ENCODE measurements around the gene ADAMTS17. TPM values are rescaled to one million over a fixed set of nuclear protein-coding genes. Genes with fewer than 3 reads are reported as not detected.

Gene ADAMTS17
- total RNA-seq, 6 experiments from 2014 or later, result 14.6 to 34.7 (median 24.2) TPM

GRCh38 chr15:100236981-100237720 lies 104.6 kb downstream of the ADAMTS17 start:
- WGBS (ENCODE audit: insufficient coverage, low coverage, low lambda C conversion rate, missing lambda C conversion rate), result 82% methylated on average over 6 of the region's 15 CpGs
- H3K9me3 ChIP-seq, result no peaks in the 10 kb centered on the region
- TF ChIP-seq POLR2A (IDR thresholded peaks at IDR 0.05), result no peak
- no peak for TF ChIP-seq CTCF (IDR thresholded peaks at IDR 0.05)

GRCh38 chr15:100235030-100235617 lies 106.7 kb downstream of the ADAMTS17 start:
- Histone ChIP-seq H3K36me3 (no peaks in the 10 kb centered on the region), H3K4me3 (no peak overlapping the region), H3K9me3 (no peaks in the 10 kb centered on the region), H3K27ac (no peak overlapping the region), H3K4me1 (no peaks in the 10 kb centered on the region), H3K27me3 (no peaks in the 10 kb centered on the region)
- DNase-seq (no peak), ATAC-seq (peak; percentile 36 to 53 (median 44))
- 72% methylated on average over 13 of the region's 15 CpGs for WGBS (ENCODE audit: insufficient coverage, low coverage, low lambda C conversion rate, missing lambda C conversion rate)
- intact Hi-C loops (cut with DNase I), result no loop called here
- no peak for TF ChIP-seq CTCF (IDR thresholded peaks at IDR 0.05)
- TF ChIP-seq POLR2A (IDR thresholded peaks at IDR 0.05), result no peak

More at GRCh38 chr15:100236981-100237720, 104.6 kb downstream of the ADAMTS17 start:
- Histone ChIP-seq H3K36me3 (no peaks in the 10 kb centered on the region), H3K27ac (no peak overlapping the region), H3K4me1 (peaks cover 0 to 13% (median 4%) of the 10 kb centered on the region in 4 donors), H3K27me3 (no peaks in the 10 kb centered on the region), H3K4me3 (no peak overlapping the region)
- DNase-seq (no peak), ATAC-seq (no peak)
- intact Hi-C loops (cut with DNase I), result no loop called here

- H3K4me3 ChIP-seq, result no peak overlapping the region
- no peak overlapping the region for H3K27ac ChIP-seq
- ATAC-seq (peak in 3 of 4 donors; percentile 33 to 46 (median 44)), DNase-seq (no peak)
- TF ChIP-seq POLR2A (IDR thresholded peaks at IDR 0.05) (no peak), CTCF (IDR thresholded peaks at IDR 0.05) (no peak)
- no peaks in the 10 kb centered on the region for H3K36me3 ChIP-seq
- no peaks in the 10 kb centered on the region for H3K9me3 ChIP-seq
- intact Hi-C loops (cut with DNase I), result no loop called here
- WGBS (ENCODE audit: insufficient coverage, low coverage, low lambda C conversion rate, missing lambda C conversion rate), result 48% methylated on average over 18 of the region's 20 CpGs
- no peaks in the 10 kb centered on the region for H3K27me3 ChIP-seq
- no peaks in the 10 kb centered on the region for H3K4me1 ChIP-seq
These were observed 107.4 kb downstream of the ADAMTS17 start for GRCh38 chr15:100234158-100235029.

GRCh38 chr15:100230784-100231183 lies 111.0 kb downstream of the ADAMTS17 start:
- no peak for DNase-seq

More at GRCh38 chr15:100230784-100231183, 111.0 kb downstream of the ADAMTS17 start:
- intact Hi-C loops (cut with DNase I), result no loop called here
- Histone ChIP-seq H3K36me3 (no peaks in the 10 kb centered on the region), H3K27me3 (no peaks in the 10 kb centered on the region), H3K4me1 (no peaks in the 10 kb centered on the region), H3K4me3 (no peak overlapping the region), H3K27ac (no peak overlapping the region), H3K9me3 (no peaks in the 10 kb centered on the region)
- ATAC-seq, result no peak
- TF ChIP-seq CTCF (IDR thresholded peaks at IDR 0.05), result no peak
- WGBS (ENCODE audit: insufficient coverage, low coverage, low lambda C conversion rate, missing lambda C conversion rate), result 94% methylated on average over 3 of the region's 4 CpGs

Data from right lobe of liver (tissue), 6 donors.